Stimulated activated CD8-positive, alpha-beta memory T cell treated with anti-CD3 and anti-CD28 coated beads, Interleukin-12 subunit alpha, Interleukin-12 subunit beta, amount 100 ng/mL, for 4 hours (primary cell): ENCODE data around the gene M1AP.

ENCODE experiments used
- DNase-seq: peaks from one replicate; pipeline ENCODE4 v3.0.0-alpha.2; 2020; ENCODE audit warnings: low read depth

Gene M1AP

GRCh38 chr2:74524955-74525716, 123.0 kb downstream of the M1AP start:
- no peak for DNase-seq

- no peak for DNase-seq
Observed at GRCh38 chr2:74524005-74524404, 124.1 kb downstream of the M1AP start.

- no peak for DNase-seq
Observed at GRCh38 chr2:74522516-74522915, 125.6 kb downstream of the M1AP start.

- DNase-seq: no peak
Observed at GRCh38 chr2:74516650-74517049, 131.5 kb downstream of the M1AP start.

DNA sequence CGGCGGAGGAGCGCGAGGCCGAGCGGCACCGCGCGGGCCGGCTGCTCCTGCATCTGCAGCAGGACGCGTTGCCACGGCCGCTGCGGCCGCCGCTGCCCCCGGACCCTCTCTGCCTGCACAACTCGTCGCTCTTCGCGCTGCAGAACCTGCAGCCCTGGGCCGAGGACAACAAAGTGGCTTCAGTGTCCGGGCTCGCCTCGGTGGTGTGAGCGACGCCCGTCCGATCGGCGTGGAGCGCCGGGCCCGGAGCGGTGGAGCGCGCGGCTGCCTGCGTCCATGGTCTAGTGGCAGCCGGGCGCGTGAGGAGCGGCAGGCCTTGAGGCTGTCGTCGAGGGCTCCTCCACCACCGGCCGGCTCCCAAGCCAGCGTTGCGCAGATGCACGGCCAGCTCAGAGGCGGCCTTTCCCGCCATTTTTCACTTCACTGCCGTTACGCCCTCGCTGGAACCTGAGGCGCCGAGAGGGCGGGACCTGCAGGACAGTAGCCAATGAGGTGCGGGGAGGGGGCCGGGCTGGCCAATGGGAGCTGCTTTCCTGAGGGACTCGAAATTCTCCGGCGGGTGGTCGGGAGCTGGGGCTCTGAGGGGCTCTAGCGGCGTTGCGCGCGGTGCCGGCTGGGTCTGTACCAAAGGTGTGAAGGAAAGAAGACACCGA, 132.0 kb downstream of the M1AP start:
- DNase-seq: peak; percentile 57

DNA sequence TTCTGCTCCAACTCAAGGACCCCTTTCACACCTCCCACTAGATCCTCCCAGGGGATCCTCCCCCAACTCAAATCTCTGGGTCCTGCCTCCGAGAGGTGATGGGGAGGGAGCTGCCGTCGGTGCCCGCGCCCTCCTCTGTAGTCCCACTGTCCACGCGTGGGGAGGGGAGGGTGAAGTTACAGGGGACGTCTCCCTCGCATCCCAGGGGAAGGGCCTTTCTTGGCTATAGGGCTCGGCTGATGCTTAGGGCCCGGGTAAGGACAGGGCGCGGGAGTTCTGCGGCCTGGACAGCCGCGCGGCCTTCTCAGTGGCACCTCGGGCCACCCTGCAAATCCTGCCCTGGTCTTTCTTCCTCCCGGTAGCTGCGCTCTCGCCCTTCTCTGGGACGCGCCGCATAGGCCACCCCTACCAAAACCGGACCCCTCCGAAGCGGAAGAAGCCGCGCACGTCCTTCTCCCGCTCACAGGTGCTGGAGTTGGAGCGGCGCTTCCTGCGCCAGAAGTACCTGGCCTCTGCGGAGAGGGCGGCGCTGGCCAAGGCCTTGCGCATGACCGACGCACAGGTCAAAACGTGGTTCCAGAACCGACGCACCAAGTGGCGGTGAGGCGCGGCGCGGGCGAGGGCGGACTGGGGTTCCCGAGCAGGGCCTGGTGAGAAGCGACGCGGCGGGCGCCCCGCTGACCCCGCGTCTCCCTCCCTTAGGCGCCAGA, 132.7 kb downstream of the M1AP start:
- no peak for DNase-seq

DNA sequence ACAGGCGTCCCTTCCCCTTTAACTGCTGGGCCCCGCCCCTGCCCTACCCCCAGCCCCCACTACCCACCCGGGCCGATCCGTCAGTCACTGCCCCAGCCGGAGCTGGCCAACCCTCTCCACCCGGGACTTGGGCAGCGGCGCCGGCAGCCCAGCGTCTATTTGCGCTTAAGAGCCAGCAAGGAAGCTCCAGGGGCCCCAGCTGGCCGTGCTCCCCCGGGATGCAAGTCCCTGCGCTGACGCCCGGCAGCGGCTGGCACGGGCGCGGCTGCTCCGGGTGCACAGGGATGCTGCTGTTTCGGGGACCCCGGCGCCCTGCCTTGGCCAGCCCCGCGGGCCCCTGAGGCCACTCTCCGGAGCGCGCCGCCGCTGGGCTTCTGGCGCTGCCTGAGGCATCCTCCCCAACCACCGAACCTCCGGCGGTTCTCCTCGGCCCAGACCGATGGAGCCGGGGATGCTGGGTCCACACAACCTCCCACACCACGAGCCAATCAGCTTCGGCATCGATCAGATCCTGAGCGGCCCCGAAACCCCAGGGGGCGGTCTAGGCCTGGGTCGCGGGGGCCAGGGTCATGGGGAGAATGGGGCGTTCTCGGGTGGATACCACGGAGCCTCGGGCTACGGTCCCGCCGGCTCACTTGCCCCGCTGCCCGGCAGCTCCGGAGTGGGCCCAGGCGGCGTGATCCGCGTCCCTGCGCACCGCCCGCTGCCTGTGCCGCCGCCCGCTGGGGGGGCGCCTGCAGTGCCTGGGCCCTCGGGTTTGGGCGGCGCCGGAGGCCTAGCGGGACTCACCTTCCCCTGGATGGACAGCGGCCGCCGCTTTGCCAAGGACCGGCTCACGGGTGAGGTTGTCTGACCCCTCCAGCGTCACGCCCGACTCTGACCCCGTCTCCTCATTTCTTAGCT, 133.5 kb downstream of the M1AP start, which contains the start of gene TLX2:
Gene TLX2, plus strand, starts transcription at position 83 of the 903 bp plus-strand sequence. Its CDS starts 357 bp downstream, at position 440.
- no peak for DNase-seq

- no peak for DNase-seq
Observed at GRCh38 chr2:74513605-74514367, 134.3 kb downstream of the M1AP start.

DNA sequence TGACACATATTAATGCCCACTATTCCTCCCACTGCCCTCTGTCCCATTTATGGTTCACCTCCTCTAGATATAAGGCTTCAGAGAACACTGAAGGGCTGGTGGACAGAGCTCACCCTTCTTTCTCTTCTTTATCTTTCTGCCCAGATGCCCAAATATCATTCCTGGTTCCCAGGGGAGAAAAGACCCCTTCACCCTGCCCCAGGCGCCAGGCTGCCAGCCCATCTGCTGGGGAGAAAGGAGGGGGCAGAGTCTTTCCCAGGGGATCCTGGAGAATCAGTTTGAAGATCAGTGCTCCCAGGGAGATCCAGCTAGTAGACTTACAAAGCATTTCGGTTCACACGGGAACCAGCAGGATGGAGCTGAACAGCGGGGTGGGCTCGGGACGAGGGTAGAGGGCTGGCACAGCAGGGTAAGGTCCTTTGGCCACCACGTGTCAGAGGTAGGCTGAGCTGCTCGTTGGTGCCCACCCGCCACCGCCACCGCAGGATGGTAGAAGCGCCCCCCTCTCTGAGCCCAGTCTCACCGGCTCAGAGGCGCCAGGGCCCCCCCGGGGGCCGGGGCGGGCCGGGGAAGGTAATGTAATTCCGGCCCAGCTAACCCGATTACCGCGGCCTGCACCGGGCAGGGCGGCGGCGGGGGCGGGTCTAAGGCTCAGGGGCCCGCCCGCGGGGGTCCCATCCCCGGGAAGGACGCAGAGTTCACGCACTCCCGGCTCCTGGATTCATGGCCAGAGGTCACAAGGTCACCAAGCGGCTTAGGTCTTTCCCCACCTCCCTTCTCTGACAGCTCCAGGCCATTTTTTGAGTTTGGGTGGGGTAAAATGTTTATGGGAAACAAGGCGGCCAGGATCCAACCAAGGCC, 135.2 kb downstream of the M1AP start:
- DNase-seq: no peak

DNA sequence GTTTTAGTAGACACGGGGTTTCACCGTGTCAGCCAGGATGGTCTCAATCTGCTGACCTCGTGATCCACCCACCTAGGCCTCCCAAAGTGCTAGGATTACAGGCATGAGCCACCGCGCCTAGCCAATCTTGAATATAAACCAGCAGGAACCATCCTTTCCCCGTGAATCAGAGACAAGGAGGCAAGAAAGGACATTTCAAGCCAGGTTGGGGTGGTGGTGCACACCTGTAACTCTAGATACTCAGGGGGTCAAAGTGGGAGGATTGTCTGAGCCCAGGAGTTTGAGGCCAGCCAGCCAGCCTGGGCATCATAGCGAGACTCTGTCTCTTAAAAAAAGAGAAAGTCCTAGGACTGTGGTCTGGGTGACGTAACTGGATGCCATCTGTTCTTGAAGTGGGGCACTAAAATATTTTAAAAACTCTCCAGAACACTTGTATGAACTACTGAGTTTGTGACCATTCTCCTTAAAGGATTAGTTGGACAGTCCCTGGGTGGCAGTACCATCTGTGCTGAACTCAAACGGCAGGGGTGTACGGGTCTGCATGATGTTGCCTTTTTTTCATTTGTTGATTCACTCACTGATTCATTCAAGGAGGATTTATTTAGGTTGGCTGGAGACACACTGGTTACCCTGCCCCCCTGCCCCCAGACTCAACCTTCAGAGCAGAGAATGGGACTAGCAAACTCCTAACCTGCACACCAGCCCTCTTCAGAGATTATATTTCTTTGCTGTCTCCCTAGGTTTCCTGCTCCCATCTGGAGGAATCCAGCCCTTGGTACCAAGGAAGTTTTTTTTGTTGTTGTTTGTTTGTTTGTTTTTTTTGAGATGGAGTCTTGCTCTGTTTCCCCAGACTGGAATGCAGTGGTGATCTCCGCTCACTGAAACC, 136.8 kb downstream of the M1AP start:
- no peak for DNase-seq

- no peak for DNase-seq
Observed at GRCh38 chr2:74510272-74510671, 137.9 kb downstream of the M1AP start.

DNA sequence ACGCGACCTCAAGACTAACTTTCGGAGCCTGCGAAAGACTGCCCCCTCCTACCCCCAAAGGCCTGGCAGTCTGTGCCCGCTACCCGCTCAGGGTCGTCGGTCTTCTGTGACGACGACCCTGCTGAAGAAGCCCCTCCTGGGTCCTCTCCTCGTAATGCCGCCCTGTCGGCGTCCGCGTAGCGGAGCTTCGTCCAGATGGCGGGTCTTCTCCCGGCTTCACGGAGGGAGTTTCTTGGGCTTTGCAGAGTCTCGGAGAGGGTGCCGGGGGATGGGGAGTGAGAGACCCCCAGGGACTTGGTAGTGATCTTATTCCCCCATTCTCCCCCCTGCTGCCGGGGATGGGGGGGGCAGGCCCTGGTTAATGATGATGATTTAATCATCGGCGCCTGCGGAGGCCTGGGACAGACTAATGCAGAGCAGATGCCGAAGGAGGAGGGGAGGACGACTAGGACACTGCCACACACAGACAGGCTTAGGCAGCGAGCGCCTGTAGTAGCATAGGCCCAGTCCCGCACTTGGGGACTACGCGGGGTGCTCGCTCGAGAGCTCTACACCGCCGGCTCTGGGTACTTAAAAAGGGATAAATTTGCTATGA, 140.1 kb downstream of the M1AP start:
- no peak for DNase-seq
